TTC549 (cell line): ENCODE measurements around the gene RPL12.

Experiments used
- FAIRE-seq: peaks from 2 replicates; lab custom pipeline; 2012; peaks lifted over from hg19 to GRCh38; lab: Jason Lieb, UNC

The RPL12 gene

DNA sequence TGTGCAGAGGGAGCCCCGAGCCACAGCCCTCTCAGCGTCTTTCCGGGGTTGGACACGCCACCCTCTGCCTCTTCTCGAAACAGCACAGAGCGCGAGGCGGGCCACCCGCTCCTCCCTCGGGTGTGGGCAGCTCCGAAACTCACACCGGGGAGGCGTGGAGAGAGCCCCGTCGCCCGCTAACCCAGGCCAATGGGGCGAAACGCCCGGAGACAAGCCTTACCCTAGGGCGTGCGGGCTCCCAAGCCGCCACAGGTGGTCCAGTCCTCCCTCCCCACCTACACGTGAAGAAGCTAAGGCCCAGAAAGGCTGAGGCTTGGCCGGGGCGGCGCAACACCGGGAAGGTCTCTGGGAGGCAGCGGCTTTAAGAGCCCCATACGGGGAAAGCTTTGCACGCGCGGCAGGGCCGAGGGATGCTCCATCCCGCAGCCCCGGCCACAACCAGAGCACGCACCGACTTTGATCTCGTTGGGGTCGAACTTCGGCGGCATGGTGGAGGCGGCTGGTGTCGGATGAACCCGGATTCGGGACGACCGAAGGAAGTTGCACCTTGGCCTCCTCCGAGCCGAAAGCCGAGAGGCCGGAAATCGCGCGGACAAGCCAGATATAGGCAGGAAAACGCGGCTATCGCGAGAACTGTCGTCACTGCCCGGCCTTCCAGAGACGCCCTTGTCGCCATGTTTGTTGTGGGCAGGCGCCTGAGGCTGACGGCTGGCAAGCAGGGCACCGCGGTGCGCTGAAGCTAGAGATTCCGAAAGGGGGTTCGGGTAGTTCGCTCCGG lies at the start of gene RPL12, which contains the start of gene LRSAM1:
Gene RPL12, minus strand, starts transcription at position 577 of the 778 bp plus-strand sequence. Its CDS starts 89 bp downstream, at position 488.
Gene LRSAM1, plus strand, starts transcription at position 681 of the 778 bp plus-strand sequence. CDS start 3,018 bp downstream, outside the sequence.
- FAIRE-seq: no peak

- FAIRE-seq: no peak
These were observed 49.7 kb upstream of the RPL12 start for GRCh38 chr9:127500862-127501261.

DNA sequence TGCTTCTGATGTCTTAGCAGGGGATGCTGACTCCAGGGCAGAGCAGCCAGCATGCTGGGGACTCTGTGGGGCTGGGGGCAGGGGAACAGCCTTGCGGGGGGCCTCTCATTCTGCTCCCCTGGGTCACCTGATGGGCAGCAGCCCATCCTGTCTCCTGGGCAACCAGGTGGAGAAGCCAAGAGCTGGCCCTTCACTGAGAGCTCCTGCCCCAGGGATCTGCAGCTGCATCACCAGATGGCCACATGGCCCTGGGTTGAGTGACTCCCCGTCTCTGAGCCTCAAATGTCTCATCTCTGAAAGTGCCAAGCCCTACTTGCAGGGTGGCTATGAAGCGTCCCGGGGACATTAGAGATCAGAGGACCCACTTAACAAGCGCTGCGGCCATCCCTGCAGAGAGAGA lies 49.2 kb upstream of the RPL12 start:
- no peak for FAIRE-seq

- FAIRE-seq: no peak
These were observed 47.1 kb upstream of the RPL12 start for GRCh38 chr9:127498298-127498697.

GRCh38 chr9:127497656-127498290 lies 46.6 kb upstream of the RPL12 start:
- no peak for FAIRE-seq

GRCh38 chr9:127496974-127497373 lies 45.8 kb upstream of the RPL12 start:
- FAIRE-seq: no peak

- no peak for FAIRE-seq
These were observed 44.8 kb upstream of the RPL12 start for GRCh38 chr9:127495884-127496555.

- no peak for FAIRE-seq
These were observed 43.1 kb upstream of the RPL12 start for GRCh38 chr9:127494304-127494702.

- FAIRE-seq: no peak
These were observed 42.5 kb upstream of the RPL12 start for GRCh38 chr9:127493592-127494303.

GRCh38 chr9:127492616-127493015 lies 41.4 kb upstream of the RPL12 start:
- no peak for FAIRE-seq

- no peak for FAIRE-seq
These were observed 40.3 kb upstream of the RPL12 start for GRCh38 chr9:127491516-127491915.

- FAIRE-seq: no peak
These were observed 39.5 kb upstream of the RPL12 start for GRCh38 chr9:127490535-127491230.

DNA sequence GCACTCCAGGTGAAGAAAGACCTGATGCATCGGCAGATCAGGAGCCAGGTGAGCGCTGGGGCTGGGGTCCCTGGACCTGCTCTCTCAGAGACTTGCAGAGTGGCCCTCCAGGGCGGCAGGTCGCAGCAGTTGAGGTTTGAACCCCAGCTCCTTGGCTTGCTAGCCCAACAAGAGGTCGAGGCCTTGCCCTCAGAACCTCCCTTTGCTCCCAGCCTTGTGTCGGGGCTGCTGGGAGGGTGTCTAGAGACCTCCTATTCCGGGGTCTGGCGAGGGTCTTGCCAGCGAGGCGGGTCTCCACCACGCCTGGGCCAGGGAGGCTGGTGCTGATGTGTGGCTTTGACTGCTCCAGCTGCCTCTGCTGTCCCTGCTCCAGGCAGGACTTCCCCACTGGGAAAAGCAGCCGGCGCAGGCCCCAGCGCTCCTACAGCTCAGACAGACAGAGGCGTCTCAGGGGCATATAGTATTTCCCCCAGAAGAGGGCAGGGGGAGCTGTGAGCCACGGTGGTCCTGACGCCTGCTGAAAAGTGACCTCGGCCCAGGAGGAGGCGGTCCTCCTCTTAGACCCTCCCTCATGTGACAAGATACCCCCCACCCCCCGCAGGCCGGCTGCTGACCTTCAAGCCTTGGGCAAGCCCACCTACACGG lies 38.4 kb upstream of the RPL12 start:
- no peak for FAIRE-seq

- FAIRE-seq: no peak
These were observed 37.7 kb upstream of the RPL12 start for GRCh38 chr9:127488946-127489345.

DNA sequence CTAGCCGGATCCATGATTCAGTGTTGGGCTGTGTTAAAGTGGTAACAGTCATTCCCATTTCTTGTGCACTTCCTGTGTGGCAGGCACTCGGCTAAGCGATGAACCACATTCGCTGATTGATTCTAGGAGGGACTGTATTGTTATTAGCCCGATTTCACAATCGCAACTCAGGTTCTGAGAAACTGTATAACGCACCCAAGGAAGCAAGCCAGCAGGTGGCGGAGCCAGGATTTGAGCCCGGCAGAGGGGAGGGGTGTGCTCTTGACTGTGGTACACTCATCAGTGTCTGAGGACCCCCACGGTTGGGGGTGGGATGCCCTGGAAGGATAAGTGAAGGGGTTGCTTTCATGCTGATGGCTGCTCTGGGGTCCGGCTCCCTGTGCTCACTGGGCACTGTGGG lies 34.8 kb upstream of the RPL12 start:
- no peak for FAIRE-seq

GRCh38 chr9:127482662-127483061 lies 31.5 kb upstream of the RPL12 start:
- FAIRE-seq: no peak

DNA sequence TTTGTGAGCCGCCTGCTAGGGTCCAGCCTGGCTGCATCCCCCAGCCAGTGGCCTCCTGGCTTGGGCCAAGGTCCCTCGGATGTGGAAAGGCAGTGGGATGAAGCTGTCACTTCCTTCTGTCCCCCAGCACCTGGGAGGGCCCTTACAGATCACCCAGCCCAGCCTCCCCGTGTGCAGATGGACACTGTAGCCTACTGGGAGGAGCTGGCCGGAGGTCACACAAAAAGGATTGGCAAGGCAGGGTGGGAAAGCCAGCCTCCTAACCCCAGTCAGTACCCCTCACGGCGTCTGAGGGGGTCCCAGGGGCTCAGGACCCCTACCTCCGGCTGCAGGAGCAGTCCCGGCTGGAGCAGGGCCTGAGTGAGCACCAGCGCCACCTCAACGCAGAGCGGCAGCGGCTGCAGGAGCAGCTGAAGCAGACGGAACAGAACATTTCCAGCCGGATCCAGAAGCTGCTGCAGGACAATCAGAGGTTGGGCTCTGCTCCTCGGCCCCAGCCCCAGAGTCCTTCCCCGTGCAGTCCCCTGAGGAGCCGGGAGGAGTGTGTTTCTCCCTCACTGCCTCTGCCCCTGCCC lies 28.4 kb upstream of the RPL12 start:
- no peak for FAIRE-seq

- FAIRE-seq: no peak
These were observed 23.4 kb upstream of the RPL12 start for GRCh38 chr9:127474592-127474991.

DNA sequence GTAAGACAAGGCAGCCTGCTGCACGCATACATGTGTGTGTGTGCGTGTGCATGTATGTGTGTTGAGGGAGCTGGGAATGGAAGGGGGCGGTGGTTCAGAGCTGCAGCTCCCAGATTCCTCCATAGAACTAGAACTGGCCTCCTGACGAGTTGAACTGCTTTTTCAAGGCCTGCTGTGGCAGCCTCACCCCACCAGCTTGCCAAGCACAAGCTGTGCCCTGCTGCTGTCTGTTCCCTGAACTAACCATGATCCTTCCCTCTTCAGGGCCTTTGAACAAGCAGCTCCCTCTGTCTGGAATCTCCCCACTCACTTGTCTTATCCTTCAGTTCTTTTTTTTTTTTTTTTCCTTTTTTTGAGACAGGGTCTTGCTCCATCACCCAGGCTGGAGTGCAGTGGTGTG lies 22.7 kb upstream of the RPL12 start:
- no peak for FAIRE-seq

DNA sequence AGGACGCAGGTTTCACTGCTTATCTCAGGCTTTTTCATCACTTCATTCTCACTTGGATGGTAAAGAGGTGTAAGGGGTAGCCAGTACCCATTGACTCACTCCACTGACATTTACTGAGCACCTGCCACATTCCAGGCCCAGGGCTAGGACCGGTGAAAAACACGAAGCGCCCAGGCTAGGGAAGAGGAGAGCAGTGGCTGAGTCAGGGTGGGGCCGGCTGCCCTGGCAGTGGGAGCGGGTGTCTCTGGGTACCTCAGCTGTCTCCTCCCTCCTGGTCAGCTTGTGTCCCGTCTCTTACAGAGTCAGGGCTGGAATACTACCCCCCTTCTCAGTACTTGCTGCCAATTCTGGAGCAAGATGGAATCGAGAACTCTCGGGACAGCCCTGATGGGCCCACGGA lies 22.3 kb upstream of the RPL12 start:
- no peak for FAIRE-seq

DNA sequence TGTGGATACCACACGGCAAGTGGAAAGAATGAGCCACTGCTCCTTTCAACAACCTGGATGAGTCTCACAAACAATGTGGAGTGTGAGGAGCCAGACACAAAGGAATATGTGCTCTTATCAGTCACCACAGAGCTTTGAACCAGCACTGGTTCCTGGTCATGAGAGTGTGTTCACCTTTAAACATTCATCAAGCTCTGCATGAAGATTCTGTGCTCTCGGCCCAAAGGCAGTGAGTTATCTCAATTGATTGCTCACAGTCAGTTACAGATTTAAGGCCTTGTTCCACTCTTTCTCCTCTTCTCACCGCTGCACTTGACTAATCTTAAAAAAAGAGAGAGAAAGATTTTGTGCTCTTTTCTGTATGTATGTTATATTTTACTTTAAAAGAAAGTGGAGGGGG lies 19.5 kb upstream of the RPL12 start:
- FAIRE-seq: no peak
